Cardiac muscle cell (in vitro differentiated cells and primary cell): ENCODE data around the gene ARL6IP6. TPM values are rescaled to one million over a fixed set of nuclear protein-coding genes. Genes with fewer than 3 reads are reported as not detected.
A peak's percentile ranks its signal among the peaks of the same experiment; 100 is the strongest.
"Not testable (repeated sequence)": the region's sequence is repeated elsewhere in the genome, so short reads cannot be mapped to it uniquely, and the experiment has no call there.

Experiments
- DNase-seq, 2 donors: peaks; one replicate each; pipeline versions ENCODE4 v3.0.0 to v3.0.0-alpha.2; 2010 to 2017; ENCODE audit warnings: low read depth in 1 of 2, low spot score in 1 of 2
- H3K27ac ChIP-seq: fragments of 200-600 bp; sonication (generic); 2 replicates; pipeline ENCODE4 v1.5.1; 2016
- H3K27me3 ChIP-seq: fragments of 200-600 bp; sonication (generic); 2 replicates; pipeline ENCODE4 v1.6.0; 2016; ENCODE audit warnings: control low read depth
- H3K36me3 ChIP-seq: fragments of 200-600 bp; sonication (generic); 2 replicates; pipeline ENCODE4 v1.5.1; 2016; ENCODE audit warnings: control low read depth
- H3K4me1 ChIP-seq: fragments of 200-600 bp; sonication (generic); 2 replicates; pipeline ENCODE4 v1.8.1; 2017; ENCODE audit warnings: low read depth, mild to moderate bottlenecking, mixed run types
- H3K4me3 ChIP-seq: fragments of 200-600 bp; sonication (generic); 2 replicates; pipeline ENCODE4 v1.5.1; 2016; ENCODE audit warnings: mild to moderate bottlenecking
- H3K9me3 ChIP-seq: fragments of 200-600 bp; sonication (generic); 2 replicates; pipeline ENCODE4 v1.5.1; 2017; ENCODE audit warnings: low read depth, mild to moderate bottlenecking, control low read depth
- CTCF ChIP-seq: IDR thresholded peaks from 2 replicates; pipeline ENCODE4 v1.5.1; 2012; ENCODE audit warnings: low read depth, mild to moderate bottlenecking, low read length
- polyA plus RNA-seq: library from polyadenylated mRNA; unstranded; fragments of >200 nt; fragmentation: Nextera tagmentation; extraction: Ambion mirVana; gene quantifications from 2 replicates; pipeline ENCODE4 v1.2.1, GENCODE V29; 2016
- total RNA-seq: library from RNA; depleted of rRNA; stranded (reverse); fragments of >200 nt; gene quantifications from 2 replicates; pipeline ENCODE4 v1.2.3, GENCODE V29; 2016

Gene ARL6IP6
- total and polyA plus RNA-seq, 2 experiments from 2014 or later: 24.1 to 27.9 TPM

- Histone ChIP-seq H3K4me3 (peak overlapping the region; percentile 83), H3K36me3 (peaks cover 21% of the 10 kb centered on the region), H3K27ac (peak overlapping the region; percentile 99), H3K4me1 (peaks cover 13% of the 10 kb centered on the region), H3K27me3 (no peaks in the 10 kb centered on the region), H3K9me3 (no peaks in the 10 kb centered on the region)
- DNase-seq: peak; percentile 12 to 21
- TF ChIP-seq CTCF: peak; percentile 55
Observed at GRCh38 chr2:152715854-152716428, 2.5 kb upstream of the ARL6IP6 start.

- Histone ChIP-seq H3K4me1 (peaks cover 15% of the 10 kb centered on the region), H3K36me3 (peaks cover 15% of the 10 kb centered on the region), H3K27me3 (no peaks in the 10 kb centered on the region), H3K4me3 (peak overlapping the region; percentile 83), H3K27ac (peak overlapping the region; percentile 99), H3K9me3 (no peaks in the 10 kb centered on the region)
- DNase-seq: peak in 1 of 2 donors; percentile 41
- no peak for TF ChIP-seq CTCF
Observed at GRCh38 chr2:152716805-152717227, 1.6 kb upstream of the ARL6IP6 start.

- Histone ChIP-seq H3K27me3 (no peaks in the 10 kb centered on the region), H3K4me3 (peak within 1 kb of the TSS; percentile 83), H3K36me3 (peaks cover 14% of the 10 kb centered on the region), H3K4me1 (peaks cover 17% of the 10 kb centered on the region), H3K9me3 (no peaks in the 10 kb centered on the region), H3K27ac (peak within 1 kb of the TSS; percentile 99)
- no peak for TF ChIP-seq CTCF
- peak; percentile 98 to 99 for DNase-seq
Observed at GRCh38 chr2:152717228-152718075, 968 bp upstream of the ARL6IP6 start, which contains the start of gene PRPF40A. Gene PRPF40A (minus strand): TSS chr2:152717461. CDS start chr2:152717439, 22 bp downstream.

- peaks cover 17% of the 10 kb centered on the region for H3K4me1 ChIP-seq
- TF ChIP-seq CTCF: no peak
- DNase-seq: peak; percentile 22 to 63
- peak overlapping the region; percentile 99 for H3K27ac ChIP-seq
- no peaks in the 10 kb centered on the region for H3K27me3 ChIP-seq
- peak overlapping the region; percentile 83 for H3K4me3 ChIP-seq
- H3K9me3 ChIP-seq: no peaks in the 10 kb centered on the region
- H3K36me3 ChIP-seq: peaks cover 7% of the 10 kb centered on the region
Observed at GRCh38 chr2:152718909-152719645, 657 bp downstream of the ARL6IP6 start.

GRCh38 chr2:152720794-152721193 lies 2.4 kb downstream of the ARL6IP6 start:
- Histone ChIP-seq H3K36me3 (no peaks in the 10 kb centered on the region), H3K4me3 (no peak overlapping the region), H3K27me3 (no peaks in the 10 kb centered on the region), H3K27ac (no peak overlapping the region), H3K9me3 (no peaks in the 10 kb centered on the region), H3K4me1 (peaks cover 11% of the 10 kb centered on the region)
- TF ChIP-seq CTCF: no peak
- DNase-seq: no peak

GRCh38 chr2:152722639-152723038 lies 4.2 kb downstream of the ARL6IP6 start:
- H3K36me3 ChIP-seq, H3K4me3 ChIP-seq, H3K9me3 ChIP-seq, H3K27me3 ChIP-seq, H3K4me1 ChIP-seq, H3K27ac ChIP-seq: not testable (repeated sequence)
- peak in 1 of 2 donors; percentile 7 for DNase-seq
